IPS-11a (cell line): ENCODE results near the gene CDON.

Experiments
- H3K4me3 ChIP-seq: one replicate; pipeline ENCODE4 v1.5.1; 2013; ENCODE audit warnings: low read depth, low read length, control low read depth

Gene CDON

GRCh38 chr11:125946712-125947418, 115.8 kb downstream of the CDON start:
- H3K4me3 ChIP-seq: no peak overlapping the region

- no peak within 1 kb of the TSS for H3K4me3 ChIP-seq
These were observed 116.7 kb downstream of the CDON start, which contains the start of gene VSIG10L2 for GRCh38 chr11:125945797-125946520. Gene VSIG10L2 (plus strand): TSS chr11:125946044. CDS start chr11:125946056, 12 bp downstream.

GRCh38 chr11:125945011-125945796, 117.5 kb downstream of the CDON start:
- H3K4me3 ChIP-seq: no peak overlapping the region

- H3K4me3 ChIP-seq: no peak overlapping the region
These were observed 118.2 kb downstream of the CDON start for GRCh38 chr11:125944350-125945010.

GRCh38 chr11:125943661-125944349, 118.9 kb downstream of the CDON start:
- H3K4me3 ChIP-seq: no peak overlapping the region

GRCh38 chr11:125942771-125943428, 119.8 kb downstream of the CDON start:
- H3K4me3 ChIP-seq: no peak overlapping the region

GRCh38 chr11:125941619-125942611, 120.8 kb downstream of the CDON start:
- H3K4me3 ChIP-seq: no peak overlapping the region

- no peak overlapping the region for H3K4me3 ChIP-seq
These were observed 121.4 kb downstream of the CDON start for GRCh38 chr11:125941267-125941618.

GRCh38 chr11:125940145-125940544, 122.5 kb downstream of the CDON start:
- H3K4me3 ChIP-seq: no peak overlapping the region

GRCh38 chr11:125939081-125939521, 123.6 kb downstream of the CDON start:
- H3K4me3 ChIP-seq: no peak overlapping the region

- no peak overlapping the region for H3K4me3 ChIP-seq
These were observed 124.2 kb downstream of the CDON start for GRCh38 chr11:125938418-125938817.

- H3K4me3 ChIP-seq: no peak overlapping the region
These were observed 127.0 kb downstream of the CDON start for GRCh38 chr11:125935618-125936199.

GRCh38 chr11:125935056-125935455, 127.6 kb downstream of the CDON start:
- H3K4me3 ChIP-seq: no peak overlapping the region

GRCh38 chr11:125934473-125934872, 128.2 kb downstream of the CDON start:
- no peak overlapping the region for H3K4me3 ChIP-seq

GRCh38 chr11:125933030-125933813, 129.4 kb downstream of the CDON start:
- no peak overlapping the region for H3K4me3 ChIP-seq

GRCh38 chr11:125932301-125932700, 130.4 kb downstream of the CDON start:
- no peak overlapping the region for H3K4me3 ChIP-seq

GRCh38 chr11:125931668-125932067, 131.0 kb downstream of the CDON start:
- no peak overlapping the region for H3K4me3 ChIP-seq

GRCh38 chr11:125931116-125931515, 131.6 kb downstream of the CDON start:
- no peak overlapping the region for H3K4me3 ChIP-seq
